CD14-positive monocyte (primary cell): ENCODE data around the gene NOTCH1. TPM values are rescaled to one million over a fixed set of nuclear protein-coding genes. Genes with fewer than 3 reads are reported as not detected.

Experiments
- DNase-seq, 3 donors: peaks; one replicate each; pipeline ENCODE4 v3.0.0-alpha.2; 2011 to 2022
- H2AFZ ChIP-seq: 2 replicates; pipeline ENCODE4 v1.6.0; 2012; ENCODE audit warnings: mild to moderate bottlenecking, low read depth, low read length, inconsistent platforms; ENCODE audit not compliant: insufficient read depth, poor library complexity, severe bottlenecking
- H3K27ac ChIP-seq, 2 donors: 1 replicate in 1 of 2; 2 replicates in 1 of 2; pipeline ENCODE4 v1.5.1; 2012 to 2013; ENCODE audit warnings: low read length in 2 of 2, control low read depth in 1 of 2, inconsistent platforms in 1 of 2, low read depth in 1 of 2, mild to moderate bottlenecking in 1 of 2
- H3K27me3 ChIP-seq, 2 donors: one replicate each; pipeline versions ENCODE4 v1.6.0 to v1.6.1; 2011 to 2013; ENCODE audit warnings: low read length in 2 of 2; ENCODE audit not compliant: control insufficient read depth in 2 of 2, insufficient read depth in 2 of 2
- H3K36me3 ChIP-seq, 2 donors: replicated peaks in 1 of 2; 1 replicate in 1 of 2; 2 replicates in 1 of 2; pipeline versions ENCODE4 v1.5.1 to v1.6.1; 2012 to 2013; ENCODE audit warnings: low read length in 2 of 2, control low read depth in 1 of 2, inconsistent platforms in 1 of 2, mild to moderate bottlenecking in 1 of 2; ENCODE audit not compliant: insufficient read depth in 2 of 2, control insufficient read depth in 1 of 2
- H3K4me1 ChIP-seq, 2 donors: 1 replicate in 1 of 2; 2 replicates in 1 of 2; pipeline versions ENCODE4 v1.5.1 to v1.6.1; 2012 to 2013; ENCODE audit warnings: low read length in 2 of 2, control low read depth in 1 of 2, inconsistent platforms in 1 of 2, mild to moderate bottlenecking in 1 of 2, moderate library complexity in 1 of 2; ENCODE audit not compliant: insufficient read depth in 2 of 2, control insufficient read depth in 1 of 2
- H3K4me2 ChIP-seq: replicated peaks from 2 replicates; pipeline ENCODE3; 2012; ENCODE audit warnings: low read length, moderate library complexity, mild to moderate bottlenecking; ENCODE audit not compliant: poor library complexity, severe bottlenecking; ENCODE audit errors: extremely low read depth
- H3K4me3 ChIP-seq, 3 experiments: fragments of 200-600 bp in 1 of 3; sonication (generic) in 1 of 3; replicated peaks in 1 of 3; 1 replicate in 2 of 3; 2 replicates in 1 of 3; pipeline ENCODE4 v1.5.1; 2011 to 2013; ENCODE audit warnings: low read length in 3 of 3, mild to moderate bottlenecking in 3 of 3, control low read depth in 2 of 3, low read depth in 2 of 3, inconsistent platforms in 1 of 3, moderate library complexity in 1 of 3
- H3K79me2 ChIP-seq: 2 replicates; pipeline ENCODE4 v1.6.0; 2012; ENCODE audit warnings: mild to moderate bottlenecking, control low read depth, inconsistent platforms, low read length, moderate library complexity; ENCODE audit not compliant: insufficient read depth
- H3K9ac ChIP-seq: 2 replicates; pipeline ENCODE4 v1.6.0; 2017; ENCODE audit warnings: low read length, mild to moderate bottlenecking; ENCODE audit not compliant: insufficient read depth, poor library complexity, severe bottlenecking
- H3K9me3 ChIP-seq, 2 donors: replicated peaks in 1 of 2; 1 replicate in 1 of 2; 2 replicates in 1 of 2; pipeline versions ENCODE4 v1.5.1 to v1.6.1; 2012 to 2013; ENCODE audit warnings: low read length in 2 of 2, control low read depth in 1 of 2; ENCODE audit not compliant: control insufficient read depth in 1 of 2, insufficient read depth in 1 of 2
- H4K20me1 ChIP-seq: 2 replicates; pipeline ENCODE4 v1.6.0; 2012; ENCODE audit warnings: mild to moderate bottlenecking, low read length, control low read depth, moderate library complexity; ENCODE audit not compliant: insufficient read depth
- H3K27ac Mint-ChIP-seq, 7 donors: one replicate each; pipeline ENCODE4 v1.8.0; 2020; ENCODE audit warnings: mild to moderate bottlenecking in 7 of 7, mixed read lengths in 7 of 7, moderate library complexity in 6 of 7, inconsistent platforms in 2 of 7
- H3K27me3 Mint-ChIP-seq, 3 donors: one replicate each; pipeline ENCODE4 v1.8.0; 2021 to 2022; ENCODE audit warnings: low read depth in 3 of 3, mild to moderate bottlenecking in 3 of 3, mixed read lengths in 3 of 3, moderate library complexity in 3 of 3, inconsistent platforms in 1 of 3
- H3K36me3 Mint-ChIP-seq, 2 donors: one replicate each; pipeline ENCODE4 v1.8.0; 2020; ENCODE audit warnings: mixed read lengths in 2 of 2, inconsistent platforms in 1 of 2, mild to moderate bottlenecking in 1 of 2
- H3K4me1 Mint-ChIP-seq: one replicate; pipeline ENCODE4 v1.8.0; 2020; ENCODE audit warnings: mild to moderate bottlenecking, mixed read lengths
- H3K4me3 Mint-ChIP-seq, 2 donors: one replicate each; pipeline ENCODE4 v1.8.0; 2020; ENCODE audit warnings: mild to moderate bottlenecking in 2 of 2, mixed read lengths in 2 of 2, moderate library complexity in 1 of 2
- H3K9me3 Mint-ChIP-seq, 7 donors: one replicate each; pipeline ENCODE4 v1.8.0; 2020 to 2022; ENCODE audit warnings: mixed read lengths in 7 of 7, mild to moderate bottlenecking in 6 of 7, moderate library complexity in 6 of 7, inconsistent platforms in 2 of 7
- WGBS: methylation state at CpG from one replicate; pipeline ENCODE4 v1.1.5; 2013; ENCODE audit warnings: missing lambda C conversion rate; ENCODE audit not compliant: insufficient coverage; 5-methylcytosine and 5-hydroxymethylcytosine counted together
- intact Hi-C, 2 donors: fragments of 100-400 bp; cut with micrococcal nuclease; formaldehyde crosslinking; loops; one replicate each; pipeline versions ENCODE4 v1.15.0 to v1.15.1; 2023
- polyA plus RNA-seq, 3 donors: library from polyadenylated mRNA; depleted of rRNA in 1 of 3; unstranded in 2 of 3; stranded (reverse) in 1 of 3; fragments of 300-500 nt in 2 of 3; fragments of >200 nt in 1 of 3; fragmentation: Illumina TruSeq in 2 of 3; gene quantifications; 1 replicate in 2 of 3; 2 replicates in 1 of 3; pipeline ENCODE4 v1.2.3, GENCODE V29; 2012 to 2021
- TF ChIP-seq, protein P1 (sequence below): fragments of 200-600 bp; IDR thresholded peaks from one replicate; pipeline ENCODE4 v1.8.0; 2022; ENCODE audit warnings: antibody characterized with exemption, mild to moderate bottlenecking

Gene NOTCH1
- polyA plus RNA-seq, 3 donors = 1.4 to 33.0 (median 2.2) TPM

GRCh38 chr9:136464241-136464640 is 81.6 kb downstream of the NOTCH1 start:
- Histone ChIP-seq H3K27me3 (no peaks in the 10 kb centered on the region), H3K4me3 (no peak overlapping the region), H3K4me2 (no peak overlapping the region), H3K36me3 (peaks cover 98% of the 10 kb centered on the region in 2 donors), H3K4me1 (no peaks in the 10 kb centered on the region), H3K9ac (no peak overlapping the region), H3K9me3 (no peaks in the 10 kb centered on the region), H3K79me2 (peaks cover 6% of the 10 kb centered on the region), H3K27ac (no peak overlapping the region), H2AFZ (no peak overlapping the region), H4K20me1 (peaks cover 89% of the 10 kb centered on the region)
- Mint-ChIP-seq H3K9me3 (peaks cover 0 to 2% (median 0%) of the 10 kb centered on the region in 7 donors), H3K36me3 (peaks cover 82 to 97% of the 10 kb centered on the region in 2 donors), H3K4me1 (no peaks in the 10 kb centered on the region), H3K27ac (no peak overlapping the region), H3K27me3 (peaks cover 0 to 2% (median 0%) of the 10 kb centered on the region in 3 donors), H3K4me3 (no peak overlapping the region)
- 97% methylated on average over 6 of the region's 6 CpGs for WGBS
- no peak for DNase-seq
- intact Hi-C loops = no loop called here
- TF ChIP-seq, protein P1, sequence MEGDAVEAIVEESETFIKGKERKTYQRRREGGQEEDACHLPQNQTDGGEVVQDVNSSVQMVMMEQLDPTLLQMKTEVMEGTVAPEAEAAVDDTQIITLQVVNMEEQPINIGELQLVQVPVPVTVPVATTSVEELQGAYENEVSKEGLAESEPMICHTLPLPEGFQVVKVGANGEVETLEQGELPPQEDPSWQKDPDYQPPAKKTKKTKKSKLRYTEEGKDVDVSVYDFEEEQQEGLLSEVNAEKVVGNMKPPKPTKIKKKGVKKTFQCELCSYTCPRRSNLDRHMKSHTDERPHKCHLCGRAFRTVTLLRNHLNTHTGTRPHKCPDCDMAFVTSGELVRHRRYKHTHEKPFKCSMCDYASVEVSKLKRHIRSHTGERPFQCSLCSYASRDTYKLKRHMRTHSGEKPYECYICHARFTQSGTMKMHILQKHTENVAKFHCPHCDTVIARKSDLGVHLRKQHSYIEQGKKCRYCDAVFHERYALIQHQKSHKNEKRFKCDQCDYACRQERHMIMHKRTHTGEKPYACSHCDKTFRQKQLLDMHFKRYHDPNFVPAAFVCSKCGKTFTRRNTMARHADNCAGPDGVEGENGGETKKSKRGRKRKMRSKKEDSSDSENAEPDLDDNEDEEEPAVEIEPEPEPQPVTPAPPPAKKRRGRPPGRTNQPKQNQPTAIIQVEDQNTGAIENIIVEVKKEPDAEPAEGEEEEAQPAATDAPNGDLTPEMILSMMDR = no peak

- intact Hi-C loops = no loop called here
- peaks cover 82% of the 10 kb centered on the region for H4K20me1 ChIP-seq
- H3K27ac Mint-ChIP-seq = no peak overlapping the region
These were observed 82.3 kb downstream of the NOTCH1 start for GRCh38 chr9:136463578-136463977.

More at GRCh38 chr9:136463578-136463977, 82.3 kb downstream of the NOTCH1 start:
- Mint-ChIP-seq H3K4me3 (no peak overlapping the region), H3K4me1 (no peaks in the 10 kb centered on the region), H3K36me3 (peaks cover 83 to 98% of the 10 kb centered on the region in 2 donors), H3K27me3 (peaks cover 0 to 2% (median 0%) of the 10 kb centered on the region in 3 donors), H3K9me3 (peaks cover 0 to 2% (median 0%) of the 10 kb centered on the region in 7 donors)
- Histone ChIP-seq H3K4me1 (no peaks in the 10 kb centered on the region), H3K27ac (no peak overlapping the region), H3K79me2 (no peaks in the 10 kb centered on the region), H3K36me3 (peaks cover 98% of the 10 kb centered on the region in 2 donors), H2AFZ (no peak overlapping the region), H3K27me3 (no peaks in the 10 kb centered on the region), H3K4me3 (no peak overlapping the region), H3K9ac (no peak overlapping the region), H3K4me2 (no peak overlapping the region), H3K9me3 (no peaks in the 10 kb centered on the region)
- no peak for DNase-seq
- 98% methylated on average over 14 of the region's 14 CpGs for WGBS
- TF ChIP-seq, protein P1 = no peak
